ENCODE results near the gene GRIK3. TPM values are rescaled to one million over a fixed set of nuclear protein-coding genes. Genes with fewer than 3 reads are reported as not detected.
"Not testable (repeated sequence)": the region's sequence is repeated elsewhere in the genome, so short reads cannot be mapped to it uniquely, and the experiment has no call there.

Gene GRIK3
- under 0.01 TPM for total RNA-seq

DNA sequence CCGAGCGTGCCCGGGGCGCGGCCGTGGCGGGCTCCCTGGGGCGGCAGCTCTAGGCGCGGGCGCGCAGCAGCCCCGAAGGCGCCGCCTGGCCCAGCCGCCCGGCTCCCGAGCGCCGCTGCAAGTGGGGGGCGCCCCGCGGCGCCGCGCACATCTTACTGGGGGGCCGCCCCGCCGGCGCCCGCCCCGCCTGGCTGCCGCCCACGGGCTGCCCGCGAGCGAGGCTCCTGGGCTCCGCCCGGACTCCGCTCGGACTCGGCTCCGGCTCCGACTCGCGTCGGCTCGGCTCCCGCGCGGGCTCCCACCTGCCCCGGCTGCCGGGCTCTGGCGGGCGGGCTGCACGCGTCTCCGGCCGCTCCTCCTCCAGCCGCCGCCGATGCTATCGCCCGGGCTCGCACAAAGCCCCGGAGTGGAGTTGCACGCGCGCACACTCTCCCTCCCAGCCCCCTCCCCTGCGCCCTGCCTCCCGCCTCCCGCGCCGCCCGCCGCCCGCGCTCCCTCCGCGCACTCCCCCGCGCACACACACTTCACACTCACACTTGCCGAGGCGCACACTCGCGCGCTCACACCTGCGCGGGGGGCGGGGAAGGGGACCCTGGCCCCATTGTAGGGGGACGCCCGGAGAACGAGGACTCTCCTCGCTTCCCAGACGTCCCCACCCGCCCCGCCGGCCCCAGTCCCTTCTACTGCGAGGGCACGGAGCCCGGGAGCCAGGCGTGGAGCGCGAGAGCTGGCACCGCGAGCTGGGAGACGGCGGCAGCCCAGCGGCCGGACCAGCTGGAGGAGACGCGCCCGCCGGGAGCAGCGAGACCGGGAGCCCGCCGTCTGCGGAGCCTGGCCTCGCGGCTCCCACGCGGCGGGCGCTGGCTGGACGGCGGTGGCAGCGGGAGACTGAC lies at the start of gene GRIK3:
TSS of gene GRIK3 (minus strand) at position 395 of the 893 bp plus-strand sequence. CDS start 407 bp downstream, outside the sequence.
- no peaks in the 10 kb centered on the region for H3K9me3 ChIP-seq (ENCODE audit: low read depth, low read length)
- no peak within 1 kb of the TSS for H3K4me3 ChIP-seq (ENCODE audit: low read length)
- H3K4me1 ChIP-seq (ENCODE audit: insufficient read depth, low read length), result no peaks in the 10 kb centered on the region
- H3K27me3 ChIP-seq (ENCODE audit: insufficient read depth, low read length), result peaks cover 58% of the 10 kb centered on the region

DNA sequence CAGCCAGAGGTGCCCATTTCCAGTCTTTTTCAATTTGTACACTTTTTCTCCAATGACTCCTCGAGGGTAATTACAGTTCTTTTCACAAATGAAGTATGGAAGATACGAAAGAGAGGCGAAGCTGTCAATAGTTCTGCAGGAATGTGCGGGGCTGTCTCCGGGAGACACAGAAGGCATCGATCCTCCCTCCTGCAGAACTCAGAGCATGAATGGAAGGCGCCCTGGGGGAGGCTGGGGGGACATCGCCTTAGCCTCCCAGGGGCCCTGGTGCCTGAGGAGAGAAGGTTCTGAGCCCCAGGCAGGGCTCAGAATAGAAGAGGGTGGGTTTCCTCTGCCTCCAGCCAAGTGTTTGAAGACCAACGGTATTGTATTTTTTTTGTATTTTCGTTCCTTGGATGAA lies 49.7 kb upstream of the GRIK3 start:
- Histone ChIP-seq H3K4me1 (ENCODE audit: insufficient read depth, low read length) (no peaks in the 10 kb centered on the region), H3K9me3 (ENCODE audit: low read depth, low read length) (no peaks in the 10 kb centered on the region), H3K27me3 (ENCODE audit: insufficient read depth, low read length) (no peaks in the 10 kb centered on the region), H3K4me3 (ENCODE audit: low read length) (no peak overlapping the region)

DNA sequence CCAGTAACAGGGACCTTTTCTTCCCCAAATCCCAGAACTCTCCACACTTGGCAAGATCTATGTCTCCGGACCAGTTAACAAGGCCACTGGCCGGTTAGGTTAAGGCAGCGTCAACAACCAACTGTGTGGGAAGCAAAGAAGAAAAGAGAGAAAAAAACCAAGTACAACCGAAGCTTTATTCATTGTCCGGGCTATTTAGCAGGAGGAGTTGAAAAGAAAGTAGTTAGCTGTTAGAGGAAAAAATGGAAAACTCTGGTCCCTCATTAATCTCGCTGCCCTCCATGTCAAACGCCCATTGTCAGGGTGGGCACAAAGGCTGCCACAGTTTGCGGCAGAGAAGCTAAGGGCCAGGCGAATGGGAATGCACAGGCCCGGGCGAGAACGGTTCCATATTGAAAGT lies 49.3 kb upstream of the GRIK3 start:
- no peaks in the 10 kb centered on the region for H3K9me3 ChIP-seq (ENCODE audit: low read depth, low read length)
- no peaks in the 10 kb centered on the region for H3K27me3 ChIP-seq (ENCODE audit: insufficient read depth, low read length)
- no peaks in the 10 kb centered on the region for H3K4me1 ChIP-seq (ENCODE audit: insufficient read depth, low read length)
- H3K4me3 ChIP-seq (ENCODE audit: low read length), result no peak overlapping the region

DNA sequence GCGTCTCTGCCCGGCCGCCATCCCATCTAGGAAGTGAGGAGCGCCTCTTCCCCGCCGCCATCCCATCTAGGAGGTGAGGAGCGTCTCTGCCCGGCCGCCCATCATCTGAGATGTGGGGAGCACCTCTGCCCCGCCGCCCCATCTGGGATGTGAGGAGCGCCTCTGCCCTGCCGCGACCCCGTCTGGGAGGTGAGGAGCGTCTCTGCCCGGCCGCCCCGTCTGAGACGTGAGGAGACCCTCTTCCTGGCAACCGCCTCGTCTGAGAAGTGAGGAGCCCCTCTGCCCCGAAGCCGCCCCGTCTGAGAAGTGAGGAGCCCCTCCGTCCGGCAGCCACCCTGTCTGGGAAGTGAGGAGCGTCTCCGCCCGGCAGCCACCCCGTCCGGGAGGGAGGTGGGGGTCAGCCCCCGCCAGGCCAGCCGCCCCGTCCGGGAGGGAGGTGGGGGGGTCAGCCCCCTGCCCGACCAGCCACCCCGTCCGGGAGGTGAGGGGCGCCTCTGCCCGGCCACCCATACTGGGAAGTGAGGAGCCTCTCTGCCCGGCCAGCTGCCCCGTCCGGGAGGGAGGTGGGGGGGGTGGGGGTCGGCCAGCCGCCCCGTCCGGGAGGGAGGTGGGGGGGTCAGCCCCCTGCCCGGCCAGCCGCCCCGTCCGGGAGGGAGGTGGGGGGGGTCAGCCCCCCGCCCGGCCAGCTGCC lies 46.1 kb upstream of the GRIK3 start:
- H3K27me3 ChIP-seq (ENCODE audit: insufficient read depth, low read length); H3K4me3 ChIP-seq (ENCODE audit: low read length); H3K4me1 ChIP-seq (ENCODE audit: insufficient read depth, low read length); H3K9me3 ChIP-seq (ENCODE audit: low read depth, low read length): not testable (repeated sequence)

DNA sequence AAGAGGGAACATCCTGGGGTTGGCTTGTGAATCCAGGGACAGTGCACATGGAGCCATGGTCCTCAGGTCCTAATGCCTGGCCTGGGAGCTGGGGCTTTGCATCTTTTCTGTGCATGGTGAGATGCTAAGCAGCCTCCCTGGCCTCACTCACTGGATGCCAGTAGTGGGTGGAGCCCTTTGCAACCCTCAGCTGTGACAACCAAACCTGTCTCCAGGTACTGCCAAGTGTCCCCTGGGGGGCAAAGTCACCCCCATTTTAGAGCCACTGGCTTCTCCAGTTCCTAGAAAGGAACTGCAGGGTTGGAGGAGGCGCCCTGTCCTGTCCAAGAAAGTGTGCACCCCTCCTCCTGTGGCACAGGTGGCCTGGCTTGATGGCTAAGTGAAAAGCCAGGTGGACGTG lies 44.6 kb upstream of the GRIK3 start:
- Histone ChIP-seq H3K4me3 (ENCODE audit: low read length) (no peak overlapping the region), H3K27me3 (ENCODE audit: insufficient read depth, low read length) (no peaks in the 10 kb centered on the region), H3K9me3 (ENCODE audit: low read depth, low read length) (no peaks in the 10 kb centered on the region), H3K4me1 (ENCODE audit: insufficient read depth, low read length) (no peaks in the 10 kb centered on the region)

DNA sequence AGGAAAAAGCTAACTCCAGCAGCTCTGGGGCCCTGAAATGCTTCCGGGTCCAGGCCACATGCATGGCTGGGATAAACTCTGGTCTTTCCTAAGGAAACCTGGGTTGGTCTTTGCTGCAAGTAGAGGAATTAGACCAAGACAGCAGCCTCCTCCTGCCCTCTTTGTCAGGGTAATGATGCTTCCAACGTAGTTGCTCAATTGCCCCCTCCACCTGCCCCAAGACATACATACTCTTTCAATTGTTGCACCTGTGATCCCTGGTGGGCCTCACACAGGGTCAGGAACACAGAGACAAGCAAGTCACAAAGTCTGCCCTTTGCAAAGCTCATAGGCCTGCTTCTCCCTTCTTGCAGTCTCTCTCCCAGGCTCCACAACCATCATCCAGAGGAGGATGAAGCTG lies 41.9 kb upstream of the GRIK3 start:
- no peak overlapping the region for H3K4me3 ChIP-seq (ENCODE audit: low read length)
- H3K4me1 ChIP-seq (ENCODE audit: insufficient read depth, low read length), result no peaks in the 10 kb centered on the region
- H3K27me3 ChIP-seq (ENCODE audit: insufficient read depth, low read length), result no peaks in the 10 kb centered on the region
- H3K9me3 ChIP-seq (ENCODE audit: low read depth, low read length), result no peaks in the 10 kb centered on the region

DNA sequence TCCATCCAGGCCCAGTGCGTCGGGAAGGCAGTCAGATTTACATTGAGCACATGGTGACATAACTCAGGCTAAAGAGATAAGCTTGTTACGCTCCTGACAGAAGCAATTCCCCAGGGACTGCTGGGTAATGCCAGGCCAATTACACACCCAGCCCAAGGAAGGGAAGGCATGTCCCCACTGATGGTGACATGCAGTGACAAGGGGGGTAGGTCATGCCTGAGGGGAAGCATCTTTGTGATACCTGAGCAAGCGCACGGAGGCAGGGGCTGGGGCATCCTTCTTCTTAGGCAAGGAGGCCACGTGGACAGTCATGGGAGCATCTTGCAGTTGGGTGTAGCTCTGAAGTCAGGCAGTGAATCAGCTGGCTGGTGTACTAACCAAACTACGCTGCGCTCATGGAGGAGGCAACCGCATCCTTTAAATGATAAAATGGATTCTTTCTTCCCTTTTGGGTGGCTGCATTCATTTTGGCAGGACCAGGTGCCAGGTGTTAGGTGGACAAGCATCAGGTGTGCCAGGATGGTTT lies 39.6 kb upstream of the GRIK3 start:
- no peaks in the 10 kb centered on the region for H3K9me3 ChIP-seq (ENCODE audit: low read depth, low read length)
- H3K27me3 ChIP-seq (ENCODE audit: insufficient read depth, low read length), result no peaks in the 10 kb centered on the region
- H3K4me1 ChIP-seq (ENCODE audit: insufficient read depth, low read length), result no peaks in the 10 kb centered on the region
- no peak overlapping the region for H3K4me3 ChIP-seq (ENCODE audit: low read length)

DNA sequence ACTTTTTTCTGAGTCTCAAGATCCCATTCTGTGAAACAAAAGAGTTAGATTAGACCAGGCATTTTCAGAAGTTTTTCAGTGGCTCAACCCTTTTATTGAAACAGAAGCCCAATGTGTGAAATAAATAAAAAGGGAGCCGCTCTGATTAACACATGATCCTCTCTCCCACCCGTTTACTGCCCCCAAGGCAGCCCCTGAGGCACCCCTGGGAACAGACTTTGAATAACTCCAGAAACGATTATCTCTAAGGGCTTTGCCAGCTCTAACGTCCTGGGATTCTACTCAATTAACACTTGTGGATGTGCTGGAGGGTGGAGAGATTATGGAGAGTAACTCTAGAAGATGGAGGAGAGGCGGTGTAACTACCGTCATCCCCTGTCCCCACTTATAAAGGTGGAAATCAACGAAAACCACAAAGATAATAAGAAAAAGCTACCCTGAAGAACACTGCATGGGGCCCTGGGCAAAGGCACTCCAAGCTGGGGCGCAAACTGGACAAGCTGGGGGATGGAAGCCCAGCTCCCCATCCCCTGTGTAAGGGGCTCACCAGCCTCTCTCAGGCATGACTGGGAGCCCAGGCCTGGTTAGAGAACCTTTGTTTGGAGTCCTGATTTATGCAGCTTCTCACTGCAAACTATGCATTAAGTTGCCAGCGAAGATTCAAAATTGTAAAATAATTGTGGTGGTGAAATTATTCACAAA lies 39.0 kb upstream of the GRIK3 start:
- Histone ChIP-seq H3K4me3 (ENCODE audit: low read length) (no peak overlapping the region), H3K27me3 (ENCODE audit: insufficient read depth, low read length) (no peaks in the 10 kb centered on the region), H3K9me3 (ENCODE audit: low read depth, low read length) (no peaks in the 10 kb centered on the region), H3K4me1 (ENCODE audit: insufficient read depth, low read length) (no peaks in the 10 kb centered on the region)

DNA sequence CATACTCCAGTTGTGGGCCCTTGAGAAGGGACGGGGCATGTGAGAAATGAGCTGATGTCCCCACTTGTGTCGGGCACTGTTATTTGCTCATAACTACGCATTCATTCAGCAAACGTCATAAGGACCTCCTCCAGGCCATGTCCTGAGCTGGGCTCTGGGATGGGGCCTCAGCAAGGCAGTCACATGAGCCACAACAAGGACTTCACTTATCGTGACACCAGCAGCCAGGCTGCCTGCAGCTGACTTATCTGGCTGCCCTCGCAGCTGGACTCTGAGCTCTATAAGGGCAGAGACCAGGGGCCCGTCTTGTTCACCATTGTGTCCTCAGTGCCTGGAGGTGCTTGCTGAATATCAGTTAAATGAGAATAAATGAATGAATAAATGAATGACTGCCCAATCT lies 37.5 kb upstream of the GRIK3 start:
- Histone ChIP-seq H3K4me3 (ENCODE audit: low read length) (no peak overlapping the region), H3K4me1 (ENCODE audit: insufficient read depth, low read length) (no peaks in the 10 kb centered on the region), H3K9me3 (ENCODE audit: low read depth, low read length) (no peaks in the 10 kb centered on the region), H3K27me3 (ENCODE audit: insufficient read depth, low read length) (no peaks in the 10 kb centered on the region)

DNA sequence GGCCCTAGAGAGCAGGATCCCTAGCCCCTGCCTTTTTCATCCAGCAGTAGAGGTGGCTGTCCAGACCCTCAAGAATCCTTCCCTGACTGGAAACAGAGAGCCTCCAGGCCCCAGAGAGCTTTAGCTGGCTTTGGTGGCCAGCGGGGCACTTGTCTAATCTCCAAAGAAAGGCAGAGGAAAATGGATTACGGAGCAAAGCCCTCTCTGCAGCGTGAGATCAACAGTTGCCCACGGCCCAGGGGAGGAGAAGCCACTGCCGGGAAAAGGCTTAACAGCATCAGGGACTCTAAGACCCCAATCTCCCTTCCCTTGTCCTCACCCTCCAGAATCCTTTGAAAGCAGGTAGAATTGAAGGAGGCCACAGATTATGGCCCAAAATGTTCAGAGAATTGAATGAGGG lies 35.8 kb upstream of the GRIK3 start:
- no peak overlapping the region for H3K4me3 ChIP-seq (ENCODE audit: low read length)
- no peaks in the 10 kb centered on the region for H3K27me3 ChIP-seq (ENCODE audit: insufficient read depth, low read length)
- H3K9me3 ChIP-seq (ENCODE audit: low read depth, low read length), result no peaks in the 10 kb centered on the region
- H3K4me1 ChIP-seq (ENCODE audit: insufficient read depth, low read length), result no peaks in the 10 kb centered on the region

DNA sequence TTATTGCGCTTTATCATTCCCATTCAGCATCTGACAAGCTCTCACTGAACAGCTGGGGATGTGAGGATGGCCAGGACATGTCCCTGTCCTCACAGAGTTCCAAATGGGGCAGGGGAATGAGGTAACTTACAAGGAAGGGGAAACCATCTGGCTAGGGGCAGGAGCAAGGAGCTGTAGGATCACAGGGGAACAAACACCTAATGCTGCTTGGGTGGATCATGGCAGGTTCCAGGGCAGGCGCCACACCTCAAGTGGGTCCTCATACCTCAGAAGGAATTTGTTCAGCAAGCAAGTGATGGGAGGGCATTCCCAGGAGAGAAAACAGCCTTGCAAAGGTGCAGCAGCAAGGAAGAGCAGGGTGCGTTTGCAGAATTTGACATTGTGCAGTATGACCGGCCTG lies 35.1 kb upstream of the GRIK3 start:
- H3K4me3 ChIP-seq (ENCODE audit: low read length), result no peak overlapping the region
- H3K27me3 ChIP-seq (ENCODE audit: insufficient read depth, low read length), result no peaks in the 10 kb centered on the region
- H3K9me3 ChIP-seq (ENCODE audit: low read depth, low read length), result no peaks in the 10 kb centered on the region
- H3K4me1 ChIP-seq (ENCODE audit: insufficient read depth, low read length), result no peaks in the 10 kb centered on the region

DNA sequence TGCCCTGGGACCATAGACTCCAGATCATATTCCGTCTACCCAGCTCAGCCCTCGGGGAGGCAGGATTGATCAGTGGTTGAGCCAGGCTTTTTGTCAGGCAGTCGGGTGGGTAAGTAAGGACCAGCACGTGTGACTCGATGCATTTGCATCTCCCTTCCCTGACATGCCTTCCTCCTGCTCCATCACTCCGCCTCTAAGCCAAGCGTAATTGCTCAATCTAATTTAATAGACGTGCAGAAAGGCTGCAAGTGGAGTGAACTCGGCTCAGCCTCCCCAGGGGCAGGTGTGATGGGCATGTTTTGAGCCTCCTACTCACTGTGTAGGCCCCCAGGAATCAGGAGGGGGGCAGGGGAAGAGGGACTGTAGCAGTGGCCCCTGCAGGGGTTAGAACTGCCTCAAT lies 34.6 kb upstream of the GRIK3 start:
- Histone ChIP-seq H3K4me1 (ENCODE audit: insufficient read depth, low read length) (no peaks in the 10 kb centered on the region), H3K27me3 (ENCODE audit: insufficient read depth, low read length) (no peaks in the 10 kb centered on the region), H3K4me3 (ENCODE audit: low read length) (no peak overlapping the region), H3K9me3 (ENCODE audit: low read depth, low read length) (no peaks in the 10 kb centered on the region)

DNA sequence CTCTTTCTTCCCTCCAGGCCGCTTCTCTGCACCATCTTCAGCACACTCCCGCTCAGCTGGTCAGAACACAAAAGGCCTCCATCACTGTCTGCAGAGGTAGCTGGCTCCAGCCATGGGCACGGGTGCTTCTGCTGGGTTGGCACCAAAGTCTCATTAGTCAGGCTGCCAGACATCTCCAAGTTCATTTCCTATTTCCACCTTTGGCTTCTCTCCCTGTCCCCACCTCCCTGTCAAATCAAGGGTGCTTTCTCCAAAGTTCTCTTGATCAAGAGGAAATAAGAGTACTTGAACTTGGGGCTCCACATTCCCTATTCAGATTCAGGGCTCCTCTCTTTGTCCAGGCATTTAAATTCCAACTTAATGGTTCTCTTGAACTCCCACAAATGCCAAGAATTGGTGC lies 33.9 kb upstream of the GRIK3 start:
- H3K4me1 ChIP-seq (ENCODE audit: insufficient read depth, low read length), result no peaks in the 10 kb centered on the region
- H3K4me3 ChIP-seq (ENCODE audit: low read length), result no peak overlapping the region
- no peaks in the 10 kb centered on the region for H3K9me3 ChIP-seq (ENCODE audit: low read depth, low read length)
- H3K27me3 ChIP-seq (ENCODE audit: insufficient read depth, low read length), result no peaks in the 10 kb centered on the region

DNA sequence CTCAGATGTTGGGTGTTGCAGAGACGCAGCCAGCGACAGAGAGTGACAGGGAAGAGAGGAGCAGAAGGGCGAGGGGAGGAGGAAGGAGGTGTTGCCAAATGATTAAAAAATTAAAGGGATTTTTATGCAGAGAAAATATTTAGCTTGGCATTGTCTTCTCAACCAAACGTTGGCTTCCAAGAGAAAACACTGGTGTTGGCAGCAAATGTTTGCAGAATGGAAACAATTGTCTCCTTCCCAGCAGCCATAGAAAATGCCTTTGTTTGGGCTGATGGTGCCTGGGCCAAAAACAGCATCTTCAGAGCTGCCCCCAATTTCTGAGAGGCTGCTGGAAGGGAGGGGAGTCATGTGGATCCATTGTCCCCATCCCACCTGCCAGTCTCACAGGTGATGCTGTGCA lies 29.7 kb upstream of the GRIK3 start:
- no peak overlapping the region for H3K4me3 ChIP-seq (ENCODE audit: low read length)
- no peaks in the 10 kb centered on the region for H3K9me3 ChIP-seq (ENCODE audit: low read depth, low read length)
- H3K27me3 ChIP-seq (ENCODE audit: insufficient read depth, low read length), result no peaks in the 10 kb centered on the region
- no peaks in the 10 kb centered on the region for H3K4me1 ChIP-seq (ENCODE audit: insufficient read depth, low read length)

DNA sequence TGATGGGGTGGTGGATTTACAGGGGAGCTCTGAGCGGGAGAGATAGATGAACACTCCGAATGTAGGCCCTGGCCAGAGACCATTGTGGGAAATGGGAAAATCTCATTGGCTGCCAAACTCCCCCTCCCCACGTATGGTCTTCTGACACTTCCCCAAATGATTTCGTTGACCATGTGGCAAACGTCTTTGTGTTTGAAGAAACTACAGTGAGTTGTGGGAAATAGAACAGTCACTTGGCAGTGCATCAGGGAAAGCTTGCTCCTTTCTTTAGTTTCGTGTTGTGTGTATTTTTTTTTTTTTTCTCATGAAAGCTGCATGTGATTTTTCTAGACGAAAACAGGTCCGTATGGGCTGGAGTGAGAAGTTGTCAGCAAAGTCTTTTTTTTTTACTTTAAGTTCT lies 25.0 kb upstream of the GRIK3 start:
- H3K4me3 ChIP-seq (ENCODE audit: low read length), result no peak overlapping the region
- H3K27me3 ChIP-seq (ENCODE audit: insufficient read depth, low read length), result no peaks in the 10 kb centered on the region
- no peaks in the 10 kb centered on the region for H3K4me1 ChIP-seq (ENCODE audit: insufficient read depth, low read length)
- H3K9me3 ChIP-seq (ENCODE audit: low read depth, low read length), result no peaks in the 10 kb centered on the region
